ENCODE data around the gene RNF187.

Gene RNF187

DNA sequence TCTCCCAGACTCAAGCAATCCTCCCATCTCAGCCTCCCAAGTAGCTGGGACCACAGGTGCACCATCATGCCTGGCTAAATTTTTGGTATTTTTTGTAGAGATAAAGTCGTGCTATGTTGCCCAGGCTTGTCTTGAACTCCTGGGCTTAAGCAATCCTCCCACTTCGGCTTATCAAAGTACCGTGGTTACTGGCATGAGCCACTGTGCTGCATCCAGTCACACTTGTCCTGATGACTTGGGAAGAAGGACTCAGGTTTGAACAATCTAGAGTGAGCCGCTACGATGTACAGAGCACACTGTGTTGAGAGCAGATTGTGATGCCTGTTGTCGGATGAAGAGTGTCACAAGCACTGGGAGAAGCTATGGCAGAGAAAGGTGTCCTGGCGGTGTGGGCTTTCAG lies 27.2 kb downstream of the RNF187 start:
- TF ChIP-seq, protein P1, sequence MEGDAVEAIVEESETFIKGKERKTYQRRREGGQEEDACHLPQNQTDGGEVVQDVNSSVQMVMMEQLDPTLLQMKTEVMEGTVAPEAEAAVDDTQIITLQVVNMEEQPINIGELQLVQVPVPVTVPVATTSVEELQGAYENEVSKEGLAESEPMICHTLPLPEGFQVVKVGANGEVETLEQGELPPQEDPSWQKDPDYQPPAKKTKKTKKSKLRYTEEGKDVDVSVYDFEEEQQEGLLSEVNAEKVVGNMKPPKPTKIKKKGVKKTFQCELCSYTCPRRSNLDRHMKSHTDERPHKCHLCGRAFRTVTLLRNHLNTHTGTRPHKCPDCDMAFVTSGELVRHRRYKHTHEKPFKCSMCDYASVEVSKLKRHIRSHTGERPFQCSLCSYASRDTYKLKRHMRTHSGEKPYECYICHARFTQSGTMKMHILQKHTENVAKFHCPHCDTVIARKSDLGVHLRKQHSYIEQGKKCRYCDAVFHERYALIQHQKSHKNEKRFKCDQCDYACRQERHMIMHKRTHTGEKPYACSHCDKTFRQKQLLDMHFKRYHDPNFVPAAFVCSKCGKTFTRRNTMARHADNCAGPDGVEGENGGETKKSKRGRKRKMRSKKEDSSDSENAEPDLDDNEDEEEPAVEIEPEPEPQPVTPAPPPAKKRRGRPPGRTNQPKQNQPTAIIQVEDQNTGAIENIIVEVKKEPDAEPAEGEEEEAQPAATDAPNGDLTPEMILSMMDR (conservative IDR thresholded peaks at IDR 0.05; ENCODE audit: control insufficient read depth, insufficient read depth, low read depth, low read length) = no peak
- no peak for DNase-seq (ENCODE audit: low read depth)
- no peak overlapping the region for H3K4me3 ChIP-seq (ENCODE audit: control insufficient read depth, low read depth, low read length)

DNA sequence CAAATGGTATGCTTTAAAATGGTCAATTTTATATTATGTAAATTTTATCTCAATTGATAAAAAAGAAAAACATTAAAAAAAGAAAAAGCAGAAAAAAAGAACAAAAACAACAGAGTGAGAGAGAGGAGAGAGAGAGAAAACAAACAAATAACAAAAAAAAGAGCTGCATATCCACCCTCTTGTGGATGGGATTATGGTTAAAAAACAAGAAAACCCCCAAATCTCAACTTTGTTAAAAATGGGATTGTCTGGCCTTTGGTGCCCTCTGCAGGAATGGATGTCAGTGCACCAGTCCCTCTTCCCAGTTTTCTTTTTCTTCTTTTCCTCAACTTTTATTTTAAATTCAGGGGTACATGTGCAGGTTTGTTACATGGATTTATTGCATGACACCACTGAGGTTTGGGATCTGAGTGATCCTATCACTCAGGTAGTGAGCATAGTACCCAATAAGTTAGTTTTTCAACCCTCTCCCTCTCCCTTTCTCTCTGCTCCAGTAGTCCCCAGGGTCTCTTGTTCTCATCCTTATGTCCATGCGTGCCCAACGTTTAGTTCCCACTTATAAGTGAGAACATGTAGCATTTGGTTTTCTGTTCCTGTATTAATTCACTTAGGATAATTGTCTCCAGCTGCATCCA lies 28.1 kb downstream of the RNF187 start:
- TF ChIP-seq, protein P1 (conservative IDR thresholded peaks at IDR 0.05; ENCODE audit: control insufficient read depth, insufficient read depth, low read depth, low read length) = peak; percentile 76
- H3K4me3 ChIP-seq (ENCODE audit: control insufficient read depth, low read depth, low read length) = no peak overlapping the region
- DNase-seq (ENCODE audit: low read depth) = peak; percentile 60

DNA sequence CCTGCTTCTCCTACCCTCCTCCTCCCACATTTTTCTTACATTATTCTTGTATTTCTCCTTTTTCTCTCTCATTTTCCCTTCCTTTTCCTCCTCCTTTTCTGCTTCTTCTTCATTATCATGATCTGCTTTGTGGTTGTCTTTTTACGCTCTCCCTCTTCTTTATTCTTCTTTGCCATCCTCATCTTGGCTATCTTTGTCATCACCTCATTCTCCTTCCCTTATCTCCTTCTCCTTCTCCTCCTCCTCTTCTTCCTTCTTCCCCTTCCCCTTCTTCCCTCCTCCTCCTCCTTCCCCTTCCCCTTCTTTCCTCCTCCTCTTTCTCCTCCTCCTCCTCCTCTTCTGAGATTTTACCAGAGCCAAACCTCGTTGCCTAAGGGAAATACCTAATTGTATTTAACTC lies 30.5 kb downstream of the RNF187 start:
- H3K4me3 ChIP-seq (ENCODE audit: control insufficient read depth, low read depth, low read length) = no peak overlapping the region
- no peak for DNase-seq (ENCODE audit: low read depth)
- TF ChIP-seq, protein P1 (conservative IDR thresholded peaks at IDR 0.05; ENCODE audit: control insufficient read depth, insufficient read depth, low read depth, low read length) = no peak

DNA sequence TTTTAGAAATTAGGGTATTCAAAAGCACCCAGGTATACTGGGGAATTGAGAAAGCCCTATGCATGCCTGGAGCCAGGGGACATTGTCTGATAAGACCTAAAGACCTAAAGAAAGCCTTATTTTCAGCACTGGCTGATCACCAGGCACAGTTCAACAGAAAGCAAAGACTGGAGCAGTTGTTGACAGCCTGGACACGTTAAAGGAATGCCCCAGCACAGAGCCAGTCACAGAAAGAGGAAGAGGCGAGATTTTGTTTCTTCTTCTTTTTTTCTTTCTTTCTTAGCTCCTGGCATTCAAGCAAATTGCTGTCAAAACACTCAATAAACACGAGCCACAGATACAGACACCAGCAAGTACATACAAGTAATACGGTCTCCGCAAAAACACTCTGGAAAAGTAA lies 40.4 kb downstream of the RNF187 start:
- H3K4me3 ChIP-seq (ENCODE audit: control insufficient read depth, low read depth, low read length) = no peak overlapping the region
- TF ChIP-seq, protein P1 (conservative IDR thresholded peaks at IDR 0.05; ENCODE audit: control insufficient read depth, insufficient read depth, low read depth, low read length) = no peak
- no peak for DNase-seq (ENCODE audit: low read depth)

DNA sequence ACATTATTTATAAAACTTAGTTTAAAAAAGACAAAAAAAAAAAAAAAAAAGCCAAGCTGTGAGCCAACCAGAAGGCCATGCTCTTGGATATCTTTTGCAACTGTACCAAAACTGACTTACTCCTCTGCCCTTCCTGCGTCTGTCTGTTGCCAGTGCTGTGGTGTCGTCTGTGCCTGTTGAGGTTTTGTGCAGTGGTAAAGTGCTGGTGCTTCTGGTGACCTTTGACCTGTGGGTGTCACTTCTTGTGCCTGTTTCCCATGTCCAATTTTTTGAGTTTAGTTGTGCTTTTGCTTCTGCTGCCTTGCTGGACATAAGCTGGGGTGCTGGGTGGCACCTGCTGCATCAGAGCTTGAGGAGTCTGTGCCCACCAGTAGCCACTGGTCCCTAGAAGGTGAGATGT lies 41.4 kb downstream of the RNF187 start:
- TF ChIP-seq, protein P1 (conservative IDR thresholded peaks at IDR 0.05; ENCODE audit: control insufficient read depth, insufficient read depth, low read depth, low read length) = no peak
- no peak for DNase-seq (ENCODE audit: low read depth)

DNA sequence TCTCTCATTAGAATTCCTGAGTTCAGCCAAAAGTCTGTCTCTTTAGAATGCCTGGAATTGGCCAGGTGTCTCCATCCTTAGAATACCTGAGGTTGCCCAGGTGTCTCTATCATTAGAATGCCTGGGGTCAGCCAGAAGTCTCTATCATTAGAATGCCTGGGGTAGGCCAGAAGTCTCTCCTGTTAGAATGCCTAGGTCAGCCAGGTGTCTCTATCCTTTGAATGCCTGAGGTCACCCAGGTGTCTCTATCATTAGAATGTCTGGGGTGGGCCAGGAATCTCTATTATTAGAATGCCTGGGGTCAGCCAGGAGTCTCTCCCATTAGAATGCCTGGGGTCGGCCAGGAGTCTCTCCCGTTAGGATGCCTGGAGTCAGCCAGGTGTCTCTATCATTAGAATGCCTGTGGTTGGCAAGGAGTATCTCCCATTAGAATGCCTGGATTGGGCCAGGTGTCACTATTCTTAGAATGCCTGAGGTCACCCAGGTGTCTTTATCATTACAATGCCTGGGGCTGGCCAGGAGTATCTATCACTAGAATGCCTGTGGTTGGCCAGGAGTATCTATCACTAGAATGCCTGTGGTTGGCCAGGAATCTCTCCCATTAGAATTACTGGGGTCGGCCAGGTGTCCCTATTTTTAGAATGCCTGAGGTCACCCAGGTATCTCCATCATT lies 43.0 kb downstream of the RNF187 start:
- DNase-seq (ENCODE audit: low read depth) = no peak
- TF ChIP-seq, protein P1 (conservative IDR thresholded peaks at IDR 0.05; ENCODE audit: control insufficient read depth, insufficient read depth, low read depth, low read length) = no peak
- no peak overlapping the region for H3K4me3 ChIP-seq (ENCODE audit: control insufficient read depth, low read depth, low read length)

More for the DNA sequence above, 41.4 kb downstream of the RNF187 start:
- H3K4me3 ChIP-seq (ENCODE audit: control insufficient read depth, low read depth, low read length) = no peak overlapping the region

Data from fibroblast of mammary gland (primary cell).